Psoas muscle (tissue), 8 donors: Measurements from ENCODE around the gene PBRM1. TPM values are rescaled to one million over a fixed set of nuclear protein-coding genes. Genes with fewer than 3 reads are reported as not detected.

Source experiments
- ATAC-seq, 4 donors: fragments of 200-7000 bp; cut with Tn5 transposase; one replicate each; pipeline ENCODE4 v1.9.1; 2020; ENCODE audit warnings: moderate library complexity in 3 of 4, mild to moderate bottlenecking in 2 of 4
- DNase-seq, 2 donors: peaks; one replicate each; pipeline ENCODE4 v3.0.0-alpha.2; 2020
- H3K27ac ChIP-seq: fragments of 200-600 bp; one replicate; pipeline ENCODE4 v1.8.0; 2022
- H3K27me3 ChIP-seq, 3 donors: fragments of 200-600 bp in 1 of 3; one replicate each; pipeline versions ENCODE4 v1.6.1 to v1.8.0; 2013 to 2022; ENCODE audit warnings: low read length in 2 of 3, mild to moderate bottlenecking in 2 of 3, moderate library complexity in 1 of 3; ENCODE audit not compliant: insufficient read depth in 3 of 3
- H3K36me3 ChIP-seq, 2 donors: fragments of 200-600 bp in 1 of 2; one replicate each; pipeline versions ENCODE4 v1.6.1 to v1.8.0; 2013 to 2022; ENCODE audit warnings: low read depth in 1 of 2, mild to moderate bottlenecking in 1 of 2, moderate library complexity in 1 of 2; ENCODE audit not compliant: insufficient read depth in 1 of 2
- H3K4me1 ChIP-seq: fragments of 200-600 bp; one replicate; pipeline ENCODE4 v1.8.0; 2022
- H3K4me3 ChIP-seq: fragments of 200-600 bp; one replicate; pipeline ENCODE4 v1.8.0; 2022; ENCODE audit warnings: mild to moderate bottlenecking
- H3K9me3 ChIP-seq: fragments of 200-600 bp; one replicate; pipeline ENCODE4 v1.8.0; 2022
- CTCF ChIP-seq: fragments of 200-600 bp; IDR thresholded peaks from one replicate; pipeline ENCODE4 v1.8.0; 2022; ENCODE audit warnings: antibody characterized with exemption
- WGBS, 3 donors: extraction: QIAGEN DNeasy Blood & Tissue Kit; methylation state at CpG; one replicate each; pipeline versions ENCODE4 v1.1.6 to v1.1.7; 2013; 5-methylcytosine and 5-hydroxymethylcytosine counted together
- intact Hi-C, 2 donors: fragments of 100-400 bp; cut with DNase I; formaldehyde crosslinking; loops; one replicate each; pipeline versions ENCODE4 v1.11.0 to v1.14.2; 2022
- polyA plus RNA-seq, 3 donors: library from polyadenylated mRNA; stranded (reverse); fragments of 200-250 nt; gene quantifications; one replicate each; pipeline ENCODE4 v1.2.3, GENCODE V29; 2013
- total RNA-seq, 4 donors: library from RNA; stranded (reverse); fragmentation: NEBNext Ultra II Directional in 2 of 4; extraction: Animal tissue kit (Norgen Biotek cat#: 25700) in 2 of 4; gene quantifications; one replicate each; pipeline versions ENCODE4 v1.2.1 to v1.2.4, GENCODE V29; 2021 to 2023
- donor health status: healthy with polysubstance abuse.
- donor health status: DM: no; HTN: no; CAD: no; lungs with moderate emphysema.
- donor health status: Bipolar disorder and iron deficiency.
- donor health status: healthy.
- donor health status: DM: yes; HTN: yes; CAD: no.
- donor health status: DM: no; HTN: no; CAD: no.
- donor health status: DM: no; HTN: no; CAD: no.
- donor health status: DM: yes; HTN: yes; CAD: no.

Gene PBRM1
- total and polyA plus RNA-seq, 7 donors: 7.5 to 46.7 (median 38.0) TPM

- H3K4me1 ChIP-seq: peaks cover 7% of the 10 kb centered on the region
- TF ChIP-seq CTCF: no peak
- no peaks in the 10 kb centered on the region for H3K27me3 ChIP-seq
- no peaks in the 10 kb centered on the region for H3K9me3 ChIP-seq
- no peak overlapping the region for H3K4me3 ChIP-seq
- H3K36me3 ChIP-seq: peaks cover 5 to 93% of the 10 kb centered on the region in 2 donors
- intact Hi-C loops: no loop called here
- ATAC-seq (no peak), DNase-seq (no peak)
- no peak overlapping the region for H3K27ac ChIP-seq
Measured at GRCh38 chr3:52551118-52551517, 134.6 kb downstream of the PBRM1 start.

GRCh38 chr3:52547143-52547542 is 138.6 kb downstream of the PBRM1 start:
- no peak overlapping the region for H3K4me3 ChIP-seq
- intact Hi-C loops: no loop called here
- DNase-seq (no peak), ATAC-seq (no peak)
- 55 to 86% (median 65%) methylated on average over 2 of the region's 2 CpGs for WGBS, 3 donors
- peaks cover 5 to 85% of the 10 kb centered on the region in 2 donors for H3K36me3 ChIP-seq
- peaks cover 18% of the 10 kb centered on the region for H3K4me1 ChIP-seq
- H3K9me3 ChIP-seq: no peaks in the 10 kb centered on the region
- H3K27me3 ChIP-seq: no peaks in the 10 kb centered on the region
- TF ChIP-seq CTCF: no peak
- H3K27ac ChIP-seq: no peak overlapping the region

- no peak overlapping the region for H3K27ac ChIP-seq
- H3K36me3 ChIP-seq: peaks cover 5 to 82% of the 10 kb centered on the region in 2 donors
- intact Hi-C loops: no loop called here
- peaks cover 18% of the 10 kb centered on the region for H3K4me1 ChIP-seq
- no peak overlapping the region for H3K4me3 ChIP-seq
- H3K27me3 ChIP-seq: no peaks in the 10 kb centered on the region
- WGBS, 3 donors: 70 to 83% (median 78%) methylated on average over 3 of the region's 3 CpGs
- DNase-seq (no peak), ATAC-seq (no peak)
- TF ChIP-seq CTCF: no peak
- H3K9me3 ChIP-seq: no peaks in the 10 kb centered on the region
Measured at GRCh38 chr3:52546111-52546901, 139.4 kb downstream of the PBRM1 start.

DNA sequence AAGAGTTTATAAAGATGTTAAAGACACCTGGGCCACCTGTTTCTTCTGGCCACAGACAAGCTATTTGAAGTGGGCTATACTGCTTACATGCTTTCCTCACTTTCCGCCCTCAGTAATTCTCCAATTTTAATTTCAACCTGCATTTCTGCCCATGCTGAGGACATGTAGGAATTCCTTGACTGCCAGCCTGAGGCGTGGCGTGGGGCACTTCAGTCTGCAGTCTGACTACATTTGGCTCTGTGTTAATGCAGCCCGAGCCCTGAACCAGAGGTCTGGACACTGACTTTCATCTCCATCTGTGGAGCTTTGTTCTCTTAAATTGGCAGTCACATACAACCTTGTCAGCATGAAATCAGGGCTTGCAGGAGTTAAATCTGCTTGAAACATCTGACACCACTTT is 140.8 kb downstream of the PBRM1 start:
- H3K27ac ChIP-seq: peak overlapping the region; percentile 21
- ATAC-seq: peak in 3 of 4 donors; percentile 20 to 34 (median 28)
- no peaks in the 10 kb centered on the region for H3K9me3 ChIP-seq
- intact Hi-C loops: no loop called here
- no peak for TF ChIP-seq CTCF
- no peaks in the 10 kb centered on the region for H3K27me3 ChIP-seq
- H3K36me3 ChIP-seq: peaks cover 5 to 78% of the 10 kb centered on the region in 2 donors
- H3K4me1 ChIP-seq: peaks cover 16% of the 10 kb centered on the region
- DNase-seq: no peak
- no peak overlapping the region for H3K4me3 ChIP-seq
- 42 to 63% (median 52%) methylated on average over 4 of the region's 4 CpGs for WGBS, 3 donors

GRCh38 chr3:52541050-52541449 is 144.7 kb downstream of the PBRM1 start:
- Histone ChIP-seq H3K36me3 (peaks cover 0 to 40% of the 10 kb centered on the region in 2 donors), H3K9me3 (no peaks in the 10 kb centered on the region), H3K27ac (no peak overlapping the region), H3K4me1 (peaks cover 38% of the 10 kb centered on the region), H3K27me3 (no peaks in the 10 kb centered on the region), H3K4me3 (no peak overlapping the region)
- intact Hi-C loops: no loop called here
- ATAC-seq (no peak), DNase-seq (no peak)
- TF ChIP-seq CTCF: no peak
- WGBS, 3 donors: 65 to 78% (median 66%) methylated on average over 2 of the region's 2 CpGs
